ENCODE data around the gene FMNL2.

The FMNL2 gene

GRCh38 chr2:152406119-152406835, 71.3 kb downstream of the FMNL2 start:
- ChIA-PET CTCF (interaction anchor here (0.6 to 1.8 kb wide), 4 partner anchors 10 to 229 kb away, joined by 3 to 5 read pairs (median 3); no protein-coding TSS in a partner anchor), POLR2A (interaction anchor here (0.7 kb wide), 1 partner anchor 65 kb away, joined by 3 read pairs; no protein-coding TSS in a partner anchor)
- no peak overlapping the region for H3K4me3 ChIP-seq (ENCODE audit: low read depth, low read length)
- no peaks in the 10 kb centered on the region for H3K9me3 ChIP-seq (ENCODE audit: control insufficient read depth, insufficient read depth, low read depth, low read length)
- no peak overlapping the region for H3K27ac ChIP-seq (ENCODE audit: extremely low read depth, low read depth, low read length)
- TF ChIP-seq ZNF514 (tag by site-specific recombination; IDR thresholded peaks at IDR 0.05) (no peak), ZNF791 (tag by site-specific recombination; IDR thresholded peaks at IDR 0.05) (no peak), ZBTB20 (tag by site-specific recombination; IDR thresholded peaks at IDR 0.05) (no peak), ZNF292 (tag by site-specific recombination; IDR thresholded peaks at IDR 0.05; ENCODE audit: borderline replicate concordance, low read depth) (no peak)
- peaks cover 38% of the 10 kb centered on the region for H3K4me1 ChIP-seq (ENCODE audit: control insufficient read depth, insufficient read depth, low read length)
- H3K36me3 ChIP-seq (ENCODE audit: control insufficient read depth in 2 of 2, insufficient read depth in 1 of 2, low read length in 2 of 2): no peaks in the 10 kb centered on the region

GRCh38 chr2:152406836-152407161, 71.8 kb downstream of the FMNL2 start:
- POLR2A ChIA-PET: interaction anchor here (1.4 kb wide), 1 partner anchor 15 kb away, joined by 3 read pairs; no protein-coding TSS in a partner anchor
- Histone ChIP-seq H3K4me3 (ENCODE audit: low read depth, low read length) (no peak overlapping the region), H3K27ac (ENCODE audit: extremely low read depth, low read depth, low read length) (no peak overlapping the region), H3K36me3 (ENCODE audit: control insufficient read depth in 2 of 2, insufficient read depth in 1 of 2, low read length in 2 of 2) (no peaks in the 10 kb centered on the region), H3K4me1 (ENCODE audit: control insufficient read depth, insufficient read depth, low read length) (peaks cover 39% of the 10 kb centered on the region), H3K9me3 (ENCODE audit: control insufficient read depth, insufficient read depth, low read depth, low read length) (no peaks in the 10 kb centered on the region)
- TF ChIP-seq REST (tag by site-specific recombination; IDR thresholded peaks at IDR 0.05) (no peak), PRDM6 (tag by site-specific recombination; IDR thresholded peaks at IDR 0.05) (peak; percentile 56; the same call in 1 of the 2 replicates), ZNF391 (tag by site-specific recombination; IDR thresholded peaks at IDR 0.05; ENCODE audit: borderline replicate concordance, low read depth) (no peak)
- CTCF ChIA-PET: interaction anchor here (0.5 to 1.3 kb wide), 4 partner anchors 9 to 229 kb away, joined by 3 read pairs; no protein-coding TSS in a partner anchor

DNA sequence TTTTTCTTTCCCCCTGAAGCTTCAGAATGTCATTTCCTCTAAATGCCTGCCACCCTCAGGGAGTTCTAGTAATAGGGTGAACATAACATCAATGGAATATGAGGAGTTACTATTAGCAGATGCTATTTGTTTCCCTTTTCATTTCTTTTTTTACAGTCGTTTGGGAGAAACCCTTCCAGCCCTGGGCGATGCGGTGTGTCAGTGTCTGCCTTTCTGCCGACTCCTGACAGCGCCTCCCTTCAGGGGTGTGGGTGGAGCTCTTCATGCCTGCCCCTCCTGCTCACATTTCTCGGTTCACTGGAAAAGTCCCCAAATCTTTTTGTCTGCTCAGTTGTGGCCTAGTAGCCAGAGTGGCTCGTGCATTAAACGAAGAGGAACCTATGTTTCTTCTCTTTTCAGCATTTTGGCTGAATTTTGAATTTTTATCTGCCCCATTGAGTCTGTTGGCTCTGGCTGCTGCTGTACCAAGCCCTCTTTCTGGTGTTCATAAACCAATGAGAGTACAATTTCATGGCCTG, 72.3 kb downstream of the FMNL2 start:
- no peaks in the 10 kb centered on the region for H3K9me3 ChIP-seq (ENCODE audit: control insufficient read depth, insufficient read depth, low read depth, low read length)
- peak overlapping the region; percentile 6; the same call in 1 of the 2 replicates for H3K4me3 ChIP-seq (ENCODE audit: low read depth, low read length)
- ChIA-PET CTCF (interaction anchor here (0.5 to 1.3 kb wide), 6 partner anchors 9 to 228 kb away, joined by 3 to 4 read pairs (median 3); no protein-coding TSS in a partner anchor), POLR2A (interaction anchor here (1.4 kb wide), 1 partner anchor 15 kb away, joined by 3 read pairs; no protein-coding TSS in a partner anchor)
- H3K27ac ChIP-seq (ENCODE audit: extremely low read depth, low read depth, low read length): no peak overlapping the region; the same call in 1 of the 2 replicates
- no peaks in the 10 kb centered on the region for H3K36me3 ChIP-seq (ENCODE audit: control insufficient read depth in 2 of 2, insufficient read depth in 1 of 2, low read length in 2 of 2)
- peaks cover 39% of the 10 kb centered on the region for H3K4me1 ChIP-seq (ENCODE audit: control insufficient read depth, insufficient read depth, low read length)
- TF ChIP-seq, protein P1, sequence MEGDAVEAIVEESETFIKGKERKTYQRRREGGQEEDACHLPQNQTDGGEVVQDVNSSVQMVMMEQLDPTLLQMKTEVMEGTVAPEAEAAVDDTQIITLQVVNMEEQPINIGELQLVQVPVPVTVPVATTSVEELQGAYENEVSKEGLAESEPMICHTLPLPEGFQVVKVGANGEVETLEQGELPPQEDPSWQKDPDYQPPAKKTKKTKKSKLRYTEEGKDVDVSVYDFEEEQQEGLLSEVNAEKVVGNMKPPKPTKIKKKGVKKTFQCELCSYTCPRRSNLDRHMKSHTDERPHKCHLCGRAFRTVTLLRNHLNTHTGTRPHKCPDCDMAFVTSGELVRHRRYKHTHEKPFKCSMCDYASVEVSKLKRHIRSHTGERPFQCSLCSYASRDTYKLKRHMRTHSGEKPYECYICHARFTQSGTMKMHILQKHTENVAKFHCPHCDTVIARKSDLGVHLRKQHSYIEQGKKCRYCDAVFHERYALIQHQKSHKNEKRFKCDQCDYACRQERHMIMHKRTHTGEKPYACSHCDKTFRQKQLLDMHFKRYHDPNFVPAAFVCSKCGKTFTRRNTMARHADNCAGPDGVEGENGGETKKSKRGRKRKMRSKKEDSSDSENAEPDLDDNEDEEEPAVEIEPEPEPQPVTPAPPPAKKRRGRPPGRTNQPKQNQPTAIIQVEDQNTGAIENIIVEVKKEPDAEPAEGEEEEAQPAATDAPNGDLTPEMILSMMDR (tag by site-specific recombination; IDR thresholded peaks at IDR 0.05): peak; percentile 9; the same call in 1 of the 2 replicates
- TF ChIP-seq ZFHX2 (tag by site-specific recombination; conservative IDR thresholded peaks at IDR 0.05) (0 out of 2 replicates have a peak, but pooled peaks have one; percentile 11), MZF1 (tag by site-specific recombination; IDR thresholded peaks at IDR 0.05; ENCODE audit: borderline replicate concordance) (0 out of 2 replicates have a peak, but pooled peaks have one; percentile 36), ZNF324 (tag by site-specific recombination; IDR thresholded peaks at IDR 0.05) (no peak), ZNF174 (tag by site-specific recombination; IDR thresholded peaks at IDR 0.05) (no peak), SP3 (tag by site-specific recombination; IDR thresholded peaks at IDR 0.05) (peak; percentile 31; the same call in 1 of the 2 replicates), PRDM1 (tag by site-specific recombination; IDR thresholded peaks at IDR 0.05) (peak; percentile 69; the same call in 1 of the 2 replicates), PRDM10 (tag by site-specific recombination; IDR thresholded peaks at IDR 0.05) (0 out of 2 replicates have a peak, but pooled peaks have one; percentile 5)

Data from HEK293 (cell line).